GM12872 (cell line): ENCODE measurements around the gene ADGB.

Experiments used
- CTCF ChIP-seq: IDR thresholded peaks from 3 replicates; pipeline ENCODE4 v1.5.1; 2011; ENCODE audit warnings: low read depth, mild to moderate bottlenecking, low read length, moderate library complexity; ENCODE audit not compliant: insufficient read depth

Gene ADGB

DNA sequence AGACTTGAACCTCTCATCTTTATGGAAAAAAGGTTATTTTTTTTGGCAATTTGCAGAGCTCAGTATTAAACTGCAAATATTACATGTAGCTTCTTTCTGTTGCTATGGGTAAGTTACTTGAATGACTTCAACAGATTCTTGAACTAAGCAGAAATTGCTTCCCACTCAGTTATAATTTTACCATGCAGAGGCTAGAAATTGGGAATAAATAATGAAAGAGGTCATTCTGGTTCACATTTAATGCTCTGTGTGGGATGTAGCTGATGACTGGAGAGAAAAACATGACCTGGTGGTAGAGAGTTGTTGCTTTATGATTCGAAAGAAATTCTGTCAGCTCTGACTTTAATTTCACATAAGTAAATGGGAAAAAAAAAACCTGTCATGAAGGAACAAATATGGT lies 16.8 kb upstream of the ADGB start:
- TF ChIP-seq CTCF = no peak

DNA sequence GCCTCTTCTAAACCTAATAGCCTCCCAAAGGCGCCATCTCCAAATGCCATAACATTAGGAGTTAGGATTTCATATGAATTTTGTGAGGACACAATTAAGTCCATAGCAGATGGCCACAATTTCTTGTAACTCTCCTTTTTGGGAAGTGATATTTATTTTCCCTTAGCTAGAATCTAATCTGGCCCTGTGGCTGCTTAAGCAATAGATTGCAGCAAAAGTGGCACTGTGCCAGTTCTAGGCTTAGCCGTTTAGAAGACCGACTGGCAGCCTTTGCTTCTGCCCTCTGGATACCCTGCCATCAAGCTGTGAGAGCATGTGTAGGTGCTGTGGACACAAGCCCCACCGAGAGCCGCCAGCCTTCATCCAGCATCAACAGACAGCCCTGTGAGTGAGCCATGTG lies 15.9 kb upstream of the ADGB start:
- TF ChIP-seq CTCF = no peak

- TF ChIP-seq CTCF = no peak
These were observed 14.8 kb upstream of the ADGB start for GRCh38 chr6:146583966-146584365.

GRCh38 chr6:146587459-146587858 lies 11.3 kb upstream of the ADGB start:
- no peak for TF ChIP-seq CTCF

DNA sequence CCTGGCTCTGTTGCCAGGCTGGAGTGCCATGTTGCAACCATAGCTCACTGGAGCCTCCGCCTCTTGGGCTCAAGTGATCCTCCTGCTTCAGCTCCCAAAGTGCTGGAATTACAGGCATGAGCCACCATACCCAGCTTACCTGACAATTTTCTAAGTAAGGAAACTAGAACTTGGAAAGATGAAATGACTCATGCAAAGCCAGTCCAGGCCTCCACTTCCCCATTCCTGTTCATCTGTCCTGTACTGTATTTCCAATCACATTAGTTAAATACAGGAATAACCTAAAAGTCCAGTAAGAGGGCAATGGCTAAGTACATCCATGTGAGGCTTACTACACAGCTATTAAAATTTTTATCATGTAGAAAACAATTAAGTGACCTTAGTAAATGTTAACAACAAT lies 8.3 kb upstream of the ADGB start:
- TF ChIP-seq CTCF = no peak

DNA sequence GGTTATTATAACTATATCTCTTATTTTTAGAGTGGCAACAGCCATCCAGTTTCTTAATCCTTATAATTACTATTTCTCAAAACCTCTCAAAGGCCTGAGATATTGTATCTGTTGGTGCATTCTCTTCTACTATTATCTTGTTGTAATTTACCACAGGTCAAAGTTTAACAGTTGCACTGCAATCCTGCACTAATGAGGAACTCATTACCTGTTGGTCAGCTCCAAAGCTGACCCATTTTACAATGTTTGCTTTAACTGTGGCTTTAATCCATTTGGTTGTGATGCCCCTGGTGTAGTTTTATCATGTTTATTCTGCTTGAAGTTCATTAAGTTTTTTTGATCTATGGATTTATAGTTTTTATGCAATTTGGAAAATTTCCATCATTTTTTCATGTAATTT lies 6.3 kb upstream of the ADGB start:
- TF ChIP-seq CTCF = no peak

DNA sequence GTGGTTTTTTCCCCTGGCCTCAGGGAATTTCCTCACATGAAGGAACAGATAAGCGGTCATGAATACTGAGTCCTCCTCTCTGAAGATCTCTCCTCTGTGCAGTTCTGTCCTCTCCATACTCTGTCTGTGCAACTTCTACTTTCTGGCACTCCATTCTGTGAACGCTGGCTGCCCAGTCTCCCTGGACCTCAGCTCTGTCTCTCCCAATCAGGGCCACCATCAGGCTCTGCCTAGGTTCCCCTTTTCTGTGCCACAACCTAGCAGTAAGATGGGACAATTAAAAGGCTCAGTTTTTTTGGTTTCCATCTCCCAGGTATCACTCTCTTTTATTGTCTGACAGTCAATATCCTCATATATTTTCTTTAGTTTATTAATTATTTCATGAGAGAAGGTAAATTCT lies 4.8 kb upstream of the ADGB start:
- TF ChIP-seq CTCF = no peak

GRCh38 chr6:146594495-146594894 lies 4.3 kb upstream of the ADGB start:
- TF ChIP-seq CTCF = no peak
